NCI-H345 (cell line): ENCODE measurements around the gene MARVELD1.
"Not testable (repeated sequence)": the region's sequence is repeated elsewhere in the genome, so short reads cannot be mapped to it uniquely, and the experiment has no call there.

Experiments
- DNase-seq: peaks from one replicate; lab custom pipeline; 2025; lab: John Stamatoyannopoulos, UW

MARVELD1 gene

GRCh38 chr10:97713339-97713825 lies at the start of gene MARVELD1:
TSS of gene MARVELD1 (plus strand) at chr10:97713730. CDS start at chr10:97713877, 147 bp downstream.
- no peak for DNase-seq

GRCh38 chr10:97664282-97664850 lies 49.2 kb upstream of the MARVELD1 start:
- DNase-seq = no peak

- no peak for DNase-seq
Measured at GRCh38 chr10:97666992-97667391, 46.5 kb upstream of the MARVELD1 start.

- no peak for DNase-seq
Measured at GRCh38 chr10:97667463-97667862, 46.1 kb upstream of the MARVELD1 start.

GRCh38 chr10:97669571-97669970 lies 44.0 kb upstream of the MARVELD1 start:
- no peak for DNase-seq

GRCh38 chr10:97673736-97674525 lies 39.6 kb upstream of the MARVELD1 start:
- no peak for DNase-seq

GRCh38 chr10:97675222-97675621 lies 38.3 kb upstream of the MARVELD1 start:
- DNase-seq = no peak

- DNase-seq = peak; percentile 37
Measured at GRCh38 chr10:97676770-97677581, 36.6 kb upstream of the MARVELD1 start.

- DNase-seq = no peak
Measured at GRCh38 chr10:97679594-97679993, 33.9 kb upstream of the MARVELD1 start.

- DNase-seq = no peak
Measured at GRCh38 chr10:97682042-97682441, 31.5 kb upstream of the MARVELD1 start.

- no peak for DNase-seq
Measured at GRCh38 chr10:97683556-97684367, 29.8 kb upstream of the MARVELD1 start.

GRCh38 chr10:97684368-97684713 lies 29.2 kb upstream of the MARVELD1 start:
- not testable (repeated sequence) for DNase-seq

GRCh38 chr10:97684866-97685394 lies 28.6 kb upstream of the MARVELD1 start:
- DNase-seq = no peak

GRCh38 chr10:97685395-97685958 lies 28.1 kb upstream of the MARVELD1 start:
- DNase-seq = no peak

GRCh38 chr10:97686301-97686961 lies 27.1 kb upstream of the MARVELD1 start:
- DNase-seq = no peak

GRCh38 chr10:97686962-97687784 lies 26.4 kb upstream of the MARVELD1 start, which contains the start of gene AVPI1:
TSS of gene AVPI1 (minus strand) at chr10:97687241. CDS start at chr10:97679905, 7,336 bp downstream.
- peak; percentile 95 for DNase-seq

GRCh38 chr10:97687785-97688781 lies 25.4 kb upstream of the MARVELD1 start:
- DNase-seq = no peak

GRCh38 chr10:97689559-97690020 lies 23.9 kb upstream of the MARVELD1 start:
- DNase-seq = no peak
